ENCODE results near the gene ABCA12.

Gene ABCA12

DNA sequence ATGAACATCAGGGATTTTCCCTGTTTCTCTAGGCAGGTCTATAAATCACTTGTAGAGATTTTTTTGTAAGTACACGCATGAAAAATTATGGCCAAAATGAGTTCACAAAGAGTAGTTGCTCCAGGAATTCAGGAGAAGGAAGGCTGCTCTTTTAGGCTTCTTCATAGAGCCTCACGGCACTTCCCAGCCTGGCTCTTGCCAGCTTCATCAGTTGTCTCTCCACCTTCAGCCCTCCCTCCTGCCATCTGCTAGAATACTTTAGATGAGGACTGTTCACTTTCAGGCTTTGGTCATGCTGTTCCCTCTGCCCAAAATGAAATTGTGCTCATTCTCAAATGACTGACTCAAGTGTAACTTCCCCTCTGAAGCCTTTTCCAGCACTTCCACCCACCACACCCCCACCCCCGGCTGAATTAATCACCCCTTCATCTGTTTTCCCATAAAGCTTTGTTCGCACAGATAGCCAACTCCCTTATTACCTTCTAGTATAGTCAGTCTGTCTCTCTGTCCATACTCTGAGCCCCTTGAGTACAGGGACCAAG lies 1.8 kb upstream of the ABCA12 start:
- Histone ChIP-seq H3K27me3 (ENCODE audit: control insufficient read depth, low read length) (no peaks in the 10 kb centered on the region), H4K20me1 (ENCODE audit: control insufficient read depth, insufficient read depth, low read depth, low read length) (no peaks in the 10 kb centered on the region), H3K27ac (ENCODE audit: low read depth, low read length) (no peak overlapping the region), H3K4me3 (ENCODE audit: low read length) (no peak overlapping the region), H3K4me2 (ENCODE audit: low read length) (no peak overlapping the region), H3K79me2 (ENCODE audit: control insufficient read depth, low read length) (no peaks in the 10 kb centered on the region), H3K4me1 (ENCODE audit: control insufficient read depth, low read length) (no peaks in the 10 kb centered on the region), H3K9me3 (ENCODE audit: control insufficient read depth, insufficient read depth, low read length) (no peaks in the 10 kb centered on the region), H3K9me2 (replicated peaks; ENCODE audit: control insufficient read depth, low read length) (no peaks in the 10 kb centered on the region), H3F3A (ENCODE audit: control insufficient read depth, insufficient read depth) (no peaks in the 10 kb centered on the region), H3K36me3 (ENCODE audit: control insufficient read depth, low read length) (no peaks in the 10 kb centered on the region)
- TF ChIP-seq EZH2phosphoT487 (IDR thresholded peaks at IDR 0.05; ENCODE audit: borderline replicate concordance, low read length): no peak
- TF ChIP-seq, protein P1, sequence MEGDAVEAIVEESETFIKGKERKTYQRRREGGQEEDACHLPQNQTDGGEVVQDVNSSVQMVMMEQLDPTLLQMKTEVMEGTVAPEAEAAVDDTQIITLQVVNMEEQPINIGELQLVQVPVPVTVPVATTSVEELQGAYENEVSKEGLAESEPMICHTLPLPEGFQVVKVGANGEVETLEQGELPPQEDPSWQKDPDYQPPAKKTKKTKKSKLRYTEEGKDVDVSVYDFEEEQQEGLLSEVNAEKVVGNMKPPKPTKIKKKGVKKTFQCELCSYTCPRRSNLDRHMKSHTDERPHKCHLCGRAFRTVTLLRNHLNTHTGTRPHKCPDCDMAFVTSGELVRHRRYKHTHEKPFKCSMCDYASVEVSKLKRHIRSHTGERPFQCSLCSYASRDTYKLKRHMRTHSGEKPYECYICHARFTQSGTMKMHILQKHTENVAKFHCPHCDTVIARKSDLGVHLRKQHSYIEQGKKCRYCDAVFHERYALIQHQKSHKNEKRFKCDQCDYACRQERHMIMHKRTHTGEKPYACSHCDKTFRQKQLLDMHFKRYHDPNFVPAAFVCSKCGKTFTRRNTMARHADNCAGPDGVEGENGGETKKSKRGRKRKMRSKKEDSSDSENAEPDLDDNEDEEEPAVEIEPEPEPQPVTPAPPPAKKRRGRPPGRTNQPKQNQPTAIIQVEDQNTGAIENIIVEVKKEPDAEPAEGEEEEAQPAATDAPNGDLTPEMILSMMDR (IDR thresholded peaks at IDR 0.05; ENCODE audit: low read depth, low read length, poor library complexity, severe bottlenecking): no peak

DNA sequence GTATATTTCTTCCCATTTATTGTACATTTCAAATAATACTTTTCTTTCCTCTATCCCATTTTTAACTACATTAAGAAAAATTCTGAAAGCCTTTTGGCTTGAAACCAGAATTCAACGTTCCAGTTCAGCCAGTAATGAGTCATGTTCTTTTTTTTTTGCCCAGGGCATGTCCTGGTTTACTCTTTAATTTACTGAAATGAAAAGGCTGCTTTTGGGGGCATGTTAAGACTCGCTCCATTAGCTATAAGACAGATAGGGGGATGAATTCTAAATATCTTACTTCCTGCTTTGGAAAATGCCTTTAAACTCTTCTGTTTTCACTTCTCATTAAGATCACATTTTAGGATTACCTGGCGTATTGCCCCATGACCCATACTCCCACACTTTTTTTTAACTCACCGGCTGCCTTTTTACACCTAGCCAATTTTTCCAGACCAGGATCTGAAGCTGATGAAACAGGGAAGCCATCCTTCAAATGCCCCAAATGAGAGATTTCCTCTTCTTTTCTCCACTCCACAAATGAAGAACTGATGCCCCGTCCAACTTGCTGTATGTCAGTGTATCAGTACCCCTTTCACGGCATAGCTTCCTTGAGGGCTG lies 585 bp downstream of the ABCA12 start:
- Histone ChIP-seq H3K4me3 (ENCODE audit: low read length) (no peak overlapping the region), H3K79me2 (ENCODE audit: control insufficient read depth, low read length) (no peaks in the 10 kb centered on the region), H3F3A (ENCODE audit: control insufficient read depth, insufficient read depth) (no peaks in the 10 kb centered on the region), H3K36me3 (ENCODE audit: control insufficient read depth, low read length) (no peaks in the 10 kb centered on the region), H3K27ac (ENCODE audit: low read depth, low read length) (no peak overlapping the region), H3K4me1 (ENCODE audit: control insufficient read depth, low read length) (no peaks in the 10 kb centered on the region), H3K9me2 (replicated peaks; ENCODE audit: control insufficient read depth, low read length) (no peaks in the 10 kb centered on the region), H3K4me2 (ENCODE audit: low read length) (no peak overlapping the region), H3K9me3 (ENCODE audit: control insufficient read depth, insufficient read depth, low read length) (no peaks in the 10 kb centered on the region), H3K27me3 (ENCODE audit: control insufficient read depth, low read length) (no peaks in the 10 kb centered on the region), H4K20me1 (ENCODE audit: control insufficient read depth, insufficient read depth, low read depth, low read length) (no peaks in the 10 kb centered on the region)
- no peak for TF ChIP-seq EZH2phosphoT487 (IDR thresholded peaks at IDR 0.05; ENCODE audit: borderline replicate concordance, low read length)
- TF ChIP-seq, protein P1 (IDR thresholded peaks at IDR 0.05; ENCODE audit: low read depth, low read length, poor library complexity, severe bottlenecking): no peak

DNA sequence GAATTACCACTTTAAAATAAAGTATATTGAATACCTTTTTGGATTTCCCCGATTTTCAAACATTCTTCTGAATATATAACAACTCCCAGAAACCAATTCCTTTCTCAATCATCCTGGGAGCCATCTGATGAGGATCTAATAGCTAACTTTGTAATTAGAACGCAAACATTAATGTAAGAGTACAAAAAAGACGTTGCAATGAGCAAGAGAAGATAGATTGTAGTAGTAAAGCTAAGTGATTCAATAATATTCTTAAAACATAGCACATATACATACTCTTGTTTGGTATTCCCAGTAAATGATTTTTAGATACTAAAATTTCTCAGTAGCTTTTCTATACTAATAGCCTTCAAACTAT lies 1.1 kb downstream of the ABCA12 start:
- Histone ChIP-seq H3K79me2 (ENCODE audit: control insufficient read depth, low read length) (no peaks in the 10 kb centered on the region), H3K4me2 (ENCODE audit: low read length) (no peak overlapping the region), H3K9me3 (ENCODE audit: control insufficient read depth, insufficient read depth, low read length) (no peaks in the 10 kb centered on the region), H3K4me3 (ENCODE audit: low read length) (no peak overlapping the region), H3K9me2 (replicated peaks; ENCODE audit: control insufficient read depth, low read length) (no peaks in the 10 kb centered on the region), H3F3A (ENCODE audit: control insufficient read depth, insufficient read depth) (no peaks in the 10 kb centered on the region), H3K27ac (ENCODE audit: low read depth, low read length) (no peak overlapping the region), H3K27me3 (ENCODE audit: control insufficient read depth, low read length) (no peaks in the 10 kb centered on the region), H4K20me1 (ENCODE audit: control insufficient read depth, insufficient read depth, low read depth, low read length) (no peaks in the 10 kb centered on the region), H3K36me3 (ENCODE audit: control insufficient read depth, low read length) (no peaks in the 10 kb centered on the region), H3K4me1 (ENCODE audit: control insufficient read depth, low read length) (no peaks in the 10 kb centered on the region)
- TF ChIP-seq EZH2phosphoT487 (IDR thresholded peaks at IDR 0.05; ENCODE audit: borderline replicate concordance, low read length): no peak
- TF ChIP-seq, protein P1 (IDR thresholded peaks at IDR 0.05; ENCODE audit: low read depth, low read length, poor library complexity, severe bottlenecking): no peak
